Breast epithelium (tissue), 4 donors: ENCODE measurements around the gene SDK2. TPM values are rescaled to one million over a fixed set of nuclear protein-coding genes. Genes with fewer than 3 reads are reported as not detected.

ENCODE experiments used
- DNase-seq, 2 donors: peaks; one replicate each; pipeline ENCODE4 v3.0.0-alpha.2; 2019; ENCODE audit warnings: low spot score in 2 of 2
- H3K27ac ChIP-seq, 2 donors: fragments of 200-600 bp; sonication (generic) in 1 of 2; one replicate each; pipeline ENCODE4 v1.5.1; 2016 to 2019; ENCODE audit warnings: mild to moderate bottlenecking in 1 of 2
- H3K27me3 ChIP-seq, 2 donors: fragments of 200-600 bp; sonication (generic) in 1 of 2; one replicate each; pipeline versions ENCODE4 v1.5.1 to v1.6.0; 2017 to 2019; ENCODE audit warnings: control low read depth in 1 of 2, mild to moderate bottlenecking in 1 of 2
- H3K36me3 ChIP-seq: fragments of 200-600 bp; one replicate; pipeline ENCODE4 v1.5.1; 2019
- H3K4me1 ChIP-seq, 2 donors: fragments of 200-600 bp; sonication (generic); one replicate each; pipeline ENCODE4 v1.5.1; 2016 to 2019; ENCODE audit warnings: control low read depth in 1 of 2
- H3K4me3 ChIP-seq, 3 donors: fragments of 200-600 bp; sonication (generic); 1 replicate in 2 of 3; 2 replicates in 1 of 3; pipeline ENCODE4 v1.5.1; 2016 to 2019; ENCODE audit warnings: mild to moderate bottlenecking in 3 of 3, moderate library complexity in 2 of 3
- H3K9me3 ChIP-seq, 2 donors: fragments of 200-600 bp; sonication (generic) in 1 of 2; one replicate each; pipeline ENCODE4 v1.5.1; 2016 to 2019; ENCODE audit warnings: control low read depth in 1 of 2
- POLR2A ChIP-seq: fragments of 450-650 bp; IDR thresholded peaks from one replicate; pipeline ENCODE4 v1.6.1; 2016; ENCODE audit warnings: antibody characterized with exemption, mild to moderate bottlenecking, moderate library complexity
- POLR2AphosphoS5 ChIP-seq, 3 donors: sonication (generic); formaldehyde crosslinking; IDR thresholded peaks; one replicate each; pipeline ENCODE4 v1.6.1; 2017; ENCODE audit warnings: antibody characterized with exemption in 3 of 3
- intact Hi-C: fragments of 100-400 bp; cut with DNase I; formaldehyde crosslinking; loops from one replicate; pipeline ENCODE4 v1.15.1; 2023; ENCODE audit warnings: low total_unique reads
- total RNA-seq, 3 donors: library from RNA; depleted of rRNA; stranded (reverse); fragments of >200 nt; gene quantifications; one replicate each; pipeline ENCODE4 v1.1.0, GENCODE V29; 2016
- TF ChIP-seq, protein P1 (sequence below), 3 donors: fragments of 450-650 bp; IDR thresholded peaks; one replicate each; pipeline ENCODE4 v1.5.1; 2016 to 2017; ENCODE audit warnings: antibody characterized with exemption in 3 of 3, mild to moderate bottlenecking in 3 of 3, moderate library complexity in 3 of 3

The SDK2 gene
- total RNA-seq, 3 donors from 2014 or later: 0.16 to 2.9 (median 2.6) TPM

GRCh38 chr17:73532421-73532901, 111.8 kb downstream of the SDK2 start:
- Histone ChIP-seq H3K4me3 (no peak overlapping the region), H3K27ac (no peak overlapping the region), H3K27me3 (no peaks in the 10 kb centered on the region), H3K9me3 (no peaks in the 10 kb centered on the region), H3K36me3 (no peaks in the 10 kb centered on the region), H3K4me1 (no peaks in the 10 kb centered on the region)
- no peak for DNase-seq
- TF ChIP-seq, protein P1, sequence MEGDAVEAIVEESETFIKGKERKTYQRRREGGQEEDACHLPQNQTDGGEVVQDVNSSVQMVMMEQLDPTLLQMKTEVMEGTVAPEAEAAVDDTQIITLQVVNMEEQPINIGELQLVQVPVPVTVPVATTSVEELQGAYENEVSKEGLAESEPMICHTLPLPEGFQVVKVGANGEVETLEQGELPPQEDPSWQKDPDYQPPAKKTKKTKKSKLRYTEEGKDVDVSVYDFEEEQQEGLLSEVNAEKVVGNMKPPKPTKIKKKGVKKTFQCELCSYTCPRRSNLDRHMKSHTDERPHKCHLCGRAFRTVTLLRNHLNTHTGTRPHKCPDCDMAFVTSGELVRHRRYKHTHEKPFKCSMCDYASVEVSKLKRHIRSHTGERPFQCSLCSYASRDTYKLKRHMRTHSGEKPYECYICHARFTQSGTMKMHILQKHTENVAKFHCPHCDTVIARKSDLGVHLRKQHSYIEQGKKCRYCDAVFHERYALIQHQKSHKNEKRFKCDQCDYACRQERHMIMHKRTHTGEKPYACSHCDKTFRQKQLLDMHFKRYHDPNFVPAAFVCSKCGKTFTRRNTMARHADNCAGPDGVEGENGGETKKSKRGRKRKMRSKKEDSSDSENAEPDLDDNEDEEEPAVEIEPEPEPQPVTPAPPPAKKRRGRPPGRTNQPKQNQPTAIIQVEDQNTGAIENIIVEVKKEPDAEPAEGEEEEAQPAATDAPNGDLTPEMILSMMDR (IDR thresholded peaks at IDR 0.05): no peak
- TF ChIP-seq POLR2AphosphoS5 (IDR thresholded peaks at IDR 0.05): no peak
- TF ChIP-seq POLR2A: no peak
- intact Hi-C loops: no loop called here

DNA sequence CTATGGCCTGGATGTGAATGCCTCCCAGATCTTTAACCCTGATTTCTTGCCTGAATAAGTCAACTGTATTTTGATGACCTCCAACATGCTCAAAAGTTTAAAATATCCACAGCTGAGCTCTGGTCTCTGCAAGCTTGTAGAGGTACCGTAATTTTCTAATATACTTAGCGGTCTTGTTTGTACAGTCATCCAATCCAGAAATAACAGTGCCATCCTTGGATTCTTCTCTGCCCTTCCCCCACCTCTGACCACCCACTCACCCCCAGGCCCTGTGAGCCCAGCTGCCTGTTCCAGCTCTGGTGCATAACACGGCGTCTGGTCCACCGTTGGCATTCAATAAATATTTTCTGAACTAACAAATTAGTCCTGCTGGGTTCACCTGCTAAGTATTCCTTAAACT, 113.1 kb downstream of the SDK2 start:
- Histone ChIP-seq H3K27me3 (no peaks in the 10 kb centered on the region), H3K9me3 (no peaks in the 10 kb centered on the region), H3K27ac (no peak overlapping the region), H3K4me3 (no peak overlapping the region), H3K36me3 (no peaks in the 10 kb centered on the region), H3K4me1 (no peaks in the 10 kb centered on the region)
- no peak for DNase-seq
- intact Hi-C loops: no loop called here
- TF ChIP-seq POLR2A: no peak
- TF ChIP-seq, protein P1 (IDR thresholded peaks at IDR 0.05): no peak
- no peak for TF ChIP-seq POLR2AphosphoS5 (IDR thresholded peaks at IDR 0.05)

GRCh38 chr17:73528679-73529078, 115.6 kb downstream of the SDK2 start:
- TF ChIP-seq POLR2A (no peak), POLR2AphosphoS5 (IDR thresholded peaks at IDR 0.05) (no peak)
- Histone ChIP-seq H3K9me3 (no peaks in the 10 kb centered on the region), H3K4me3 (no peak overlapping the region), H3K27ac (no peak overlapping the region), H3K4me1 (no peaks in the 10 kb centered on the region), H3K36me3 (no peaks in the 10 kb centered on the region), H3K27me3 (no peaks in the 10 kb centered on the region)
- intact Hi-C loops: no loop called here
- DNase-seq: no peak

DNA sequence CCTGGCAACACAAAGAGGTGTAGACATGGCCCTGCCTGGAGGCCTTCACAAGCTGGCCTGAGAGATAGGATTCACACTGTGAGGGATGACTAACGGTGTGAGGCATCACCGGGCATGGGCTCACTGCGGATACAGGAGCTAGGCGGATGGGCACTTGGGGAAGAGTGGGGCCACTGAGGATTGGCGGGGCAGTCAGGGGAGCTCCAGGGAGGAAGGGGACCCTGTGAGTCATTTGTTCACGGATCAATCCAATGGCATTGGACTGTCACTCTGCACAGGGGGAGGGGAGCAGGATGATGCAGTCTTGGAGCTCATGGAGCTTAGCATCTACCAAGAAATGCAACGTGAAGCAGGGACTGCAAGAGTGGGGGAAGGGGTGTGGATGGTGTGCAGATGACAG, 117.3 kb downstream of the SDK2 start:
- TF ChIP-seq POLR2A: no peak
- no peak for TF ChIP-seq POLR2AphosphoS5 (IDR thresholded peaks at IDR 0.05)
- TF ChIP-seq, protein P1 (IDR thresholded peaks at IDR 0.05): no peak
- intact Hi-C loops: no loop called here
- Histone ChIP-seq H3K27me3 (no peaks in the 10 kb centered on the region), H3K36me3 (no peaks in the 10 kb centered on the region), H3K27ac (no peak overlapping the region), H3K9me3 (no peaks in the 10 kb centered on the region), H3K4me1 (no peaks in the 10 kb centered on the region), H3K4me3 (no peak overlapping the region)
- DNase-seq: no peak

GRCh38 chr17:73524941-73525679, 119.1 kb downstream of the SDK2 start:
- intact Hi-C loops: no loop called here
- Histone ChIP-seq H3K27ac (no peak overlapping the region), H3K9me3 (no peaks in the 10 kb centered on the region), H3K4me1 (no peaks in the 10 kb centered on the region), H3K4me3 (no peak overlapping the region), H3K27me3 (no peaks in the 10 kb centered on the region), H3K36me3 (no peaks in the 10 kb centered on the region)
- no peak for DNase-seq
- TF ChIP-seq, protein P1 (IDR thresholded peaks at IDR 0.05): no peak
- TF ChIP-seq POLR2A (no peak), POLR2AphosphoS5 (IDR thresholded peaks at IDR 0.05) (no peak)
